ENCODE results near the gene IL4I1. TPM values are rescaled to one million over a fixed set of nuclear protein-coding genes. Genes with fewer than 3 reads are reported as not detected.

IL4I1 gene
- polyA plus RNA-seq, 4 donors, result 1.0 to 3.8 (median 1.3) TPM; not detected in 1

DNA sequence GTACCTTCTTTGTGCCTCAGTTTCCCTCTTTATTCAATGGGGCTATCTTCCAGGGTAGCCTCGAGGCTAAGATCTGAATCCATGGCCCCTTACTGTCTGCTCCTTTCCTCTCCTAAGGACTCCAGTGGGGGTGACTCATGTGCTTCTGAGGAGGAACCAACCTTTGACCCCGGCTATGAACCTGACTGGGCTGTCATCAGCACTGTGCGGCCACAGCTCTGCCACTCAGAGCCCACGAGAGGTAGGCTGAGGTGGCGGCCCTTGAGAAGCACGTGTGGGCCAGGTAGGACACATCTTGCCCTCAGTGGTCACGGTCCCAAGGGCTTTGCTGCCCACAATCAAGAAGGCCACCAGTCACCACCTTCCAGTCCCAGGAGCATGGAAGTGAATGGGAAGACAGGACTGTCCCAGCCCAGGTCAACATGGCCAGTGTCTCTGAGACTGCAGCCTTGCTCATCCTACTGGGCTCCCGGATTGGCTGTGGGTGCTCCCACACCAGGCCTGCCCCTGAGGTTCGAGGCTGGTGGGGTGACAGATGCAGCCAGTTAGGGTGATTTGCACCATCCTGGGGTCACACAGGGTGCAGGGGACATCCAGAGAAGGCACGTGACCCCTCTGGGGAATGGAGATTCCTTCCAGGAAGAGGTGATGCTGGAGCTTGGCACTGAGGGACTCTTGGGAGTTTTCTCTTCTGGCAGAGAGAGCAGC is 16.4 kb downstream of the IL4I1 start:
- 62 to 87% (median 73%) methylated on average over 10 of the region's 10 CpGs for WGBS, 3 donors
- FAIRE-seq (no peak), DNase-seq (peak in 1 of 2 donors; percentile 76)
- Histone ChIP-seq H3K4me3 (ENCODE audit: low read depth in 1 of 3, low read length in 3 of 3) (no peak overlapping the region), H3K9me3 (ENCODE audit: control insufficient read depth in 2 of 2, insufficient read depth in 1 of 2, low read depth in 1 of 2, low read length in 1 of 2) (peaks cover 0 to 9% of the 10 kb centered on the region in 2 donors), H3K27ac (ENCODE audit: low read depth in 1 of 3, low read length in 2 of 3) (no peak overlapping the region), H3K36me3 (ENCODE audit: control insufficient read depth in 3 of 3, insufficient read depth in 2 of 3, low read depth in 1 of 3, low read length in 3 of 3) (peaks cover 26 to 70% (median 37%) of the 10 kb centered on the region in 3 donors), H3K27me3 (ENCODE audit: control insufficient read depth in 3 of 3, insufficient read depth in 3 of 3, low read length in 3 of 3) (no peaks in the 10 kb centered on the region), H3K4me1 (ENCODE audit: control insufficient read depth in 3 of 3, insufficient read depth in 2 of 3, low read depth in 1 of 3, low read length in 2 of 3) (peaks cover 0 to 15% (median 3%) of the 10 kb centered on the region in 3 donors)

- no peak overlapping the region for H3K27ac ChIP-seq (ENCODE audit: low read depth in 1 of 3, low read length in 2 of 3)
- H3K4me3 ChIP-seq (ENCODE audit: low read depth in 1 of 3, low read length in 3 of 3), result no peak overlapping the region
- DNase-seq (peak in 1 of 2 donors; percentile 30), FAIRE-seq (no peak)
- WGBS, 3 donors, result 96 to 97% (median 96%) methylated on average over 12 of the region's 12 CpGs
- H3K36me3 ChIP-seq (ENCODE audit: control insufficient read depth in 3 of 3, insufficient read depth in 2 of 3, low read depth in 1 of 3, low read length in 3 of 3), result peaks cover 20 to 67% (median 33%) of the 10 kb centered on the region in 3 donors
- peaks cover 0 to 19% (median 4%) of the 10 kb centered on the region in 3 donors for H3K4me1 ChIP-seq (ENCODE audit: control insufficient read depth in 3 of 3, insufficient read depth in 2 of 3, low read depth in 1 of 3, low read length in 2 of 3)
- no peaks in the 10 kb centered on the region for H3K27me3 ChIP-seq (ENCODE audit: control insufficient read depth in 3 of 3, insufficient read depth in 3 of 3, low read length in 3 of 3)
- peaks cover 0 to 9% of the 10 kb centered on the region in 2 donors for H3K9me3 ChIP-seq (ENCODE audit: control insufficient read depth in 2 of 2, insufficient read depth in 1 of 2, low read depth in 1 of 2, low read length in 1 of 2)
These were observed 17.3 kb downstream of the IL4I1 start for GRCh38 chr19:49879243-49879963.

GRCh38 chr19:49878744-49879070 is 18.0 kb downstream of the IL4I1 start:
- Histone ChIP-seq H3K9me3 (ENCODE audit: control insufficient read depth in 2 of 2, insufficient read depth in 1 of 2, low read depth in 1 of 2, low read length in 1 of 2) (peaks cover 0 to 9% of the 10 kb centered on the region in 2 donors), H3K27me3 (ENCODE audit: control insufficient read depth in 3 of 3, insufficient read depth in 3 of 3, low read length in 3 of 3) (no peaks in the 10 kb centered on the region), H3K27ac (ENCODE audit: low read depth in 1 of 3, low read length in 2 of 3) (peak overlapping the region in 2 of 3 donors; percentile 98 to 99), H3K4me3 (ENCODE audit: low read depth in 1 of 3, low read length in 3 of 3) (peak overlapping the region in 1 of 3 donors; percentile 83), H3K36me3 (ENCODE audit: control insufficient read depth in 3 of 3, insufficient read depth in 2 of 3, low read depth in 1 of 3, low read length in 3 of 3) (peaks cover 16 to 67% (median 26%) of the 10 kb centered on the region in 3 donors), H3K4me1 (ENCODE audit: control insufficient read depth in 3 of 3, insufficient read depth in 2 of 3, low read depth in 1 of 3, low read length in 2 of 3) (peaks cover 0 to 19% (median 4%) of the 10 kb centered on the region in 3 donors)
- WGBS, 3 donors, result 87 to 92% (median 88%) methylated on average over 9 of the region's 9 CpGs
- DNase-seq, result no peak
- FAIRE-seq, result no peak

- peak; percentile 99 for DNase-seq
- Histone ChIP-seq H3K27ac (ENCODE audit: low read depth in 1 of 3, low read length in 2 of 3) (peak overlapping the region; percentile 79 to 99 (median 98)), H3K36me3 (ENCODE audit: control insufficient read depth in 3 of 3, insufficient read depth in 2 of 3, low read depth in 1 of 3, low read length in 3 of 3) (peaks cover 10 to 64% (median 20%) of the 10 kb centered on the region in 3 donors), H3K27me3 (ENCODE audit: control insufficient read depth in 3 of 3, insufficient read depth in 3 of 3, low read length in 3 of 3) (no peaks in the 10 kb centered on the region), H3K9me3 (ENCODE audit: control insufficient read depth in 2 of 2, insufficient read depth in 1 of 2, low read depth in 1 of 2, low read length in 1 of 2) (peaks cover 0 to 7% of the 10 kb centered on the region in 2 donors), H3K4me1 (ENCODE audit: control insufficient read depth in 3 of 3, insufficient read depth in 2 of 3, low read depth in 1 of 3, low read length in 2 of 3) (peaks cover 0 to 19% (median 4%) of the 10 kb centered on the region in 3 donors), H3K4me3 (ENCODE audit: low read depth in 1 of 3, low read length in 3 of 3) (peak overlapping the region; percentile 45 to 83 (median 61))
- 8 to 10% (median 8%) methylated on average over 30 to 41 of the region's 41 CpGs for WGBS, 3 donors
- FAIRE-seq, result no peak
These were observed 18.6 kb downstream of the IL4I1 start for GRCh38 chr19:49877879-49878743.

- H3K27me3 ChIP-seq (ENCODE audit: control insufficient read depth in 3 of 3, insufficient read depth in 3 of 3, low read length in 3 of 3), result no peaks in the 10 kb centered on the region
- peaks cover 2 to 62% (median 11%) of the 10 kb centered on the region in 3 donors for H3K36me3 ChIP-seq (ENCODE audit: control insufficient read depth in 3 of 3, insufficient read depth in 2 of 3, low read depth in 1 of 3, low read length in 3 of 3)
- WGBS, 3 donors, result 0% methylated on average over 61 of the region's 61 CpGs
These were observed 19.4 kb downstream of the IL4I1 start, which contains the start of the genes AKT1S1 and TBC1D17 for GRCh38 chr19:49877020-49877878. TSS of gene AKT1S1 (minus strand) at chr19:49877355. CDS start at chr19:49873295, 4,060 bp downstream. TSS of gene TBC1D17 (plus strand) at chr19:49877702. CDS start at chr19:49877724, 22 bp downstream.

DNA sequence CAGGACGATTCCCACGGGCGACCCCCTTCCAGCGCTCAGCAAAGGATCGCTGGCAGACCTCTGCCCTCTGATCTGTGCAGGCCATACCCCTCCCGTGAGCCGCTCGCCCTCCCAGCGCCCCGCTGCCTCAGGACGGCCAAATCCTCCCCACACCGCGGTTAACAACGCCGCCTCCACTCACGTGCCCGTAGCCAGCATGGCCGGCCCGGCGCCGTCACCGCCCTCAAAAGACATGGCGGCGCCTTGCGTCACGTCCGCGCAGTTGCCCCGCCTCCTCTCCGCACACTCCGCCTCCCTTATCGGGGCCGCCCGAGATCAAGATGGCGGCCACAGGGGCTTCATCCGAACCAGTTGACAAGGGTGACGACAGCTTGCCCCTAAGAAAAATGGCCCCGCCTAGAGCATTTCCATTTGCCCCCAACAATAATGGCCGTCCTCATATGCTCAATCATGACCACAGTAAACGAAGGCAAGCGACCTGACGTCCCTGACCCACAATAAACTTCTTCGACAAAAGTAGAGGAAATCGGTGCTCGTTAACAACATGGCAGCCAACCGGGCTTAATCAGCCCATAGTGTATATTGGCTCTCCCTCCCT is 20.2 kb downstream of the IL4I1 start:
- DNase-seq (peak; percentile 98 to 99), FAIRE-seq (no peak)
- no peaks in the 10 kb centered on the region for H3K27me3 ChIP-seq (ENCODE audit: control insufficient read depth in 3 of 3, insufficient read depth in 3 of 3, low read length in 3 of 3)
- H3K9me3 ChIP-seq (ENCODE audit: control insufficient read depth in 2 of 2, insufficient read depth in 1 of 2, low read depth in 1 of 2, low read length in 1 of 2), result no peaks in the 10 kb centered on the region
- H3K4me3 ChIP-seq (ENCODE audit: low read depth in 1 of 3, low read length in 3 of 3), result peak overlapping the region; percentile 78 to 83 (median 80)
- peaks cover 0 to 62% (median 6%) of the 10 kb centered on the region in 3 donors for H3K36me3 ChIP-seq (ENCODE audit: control insufficient read depth in 3 of 3, insufficient read depth in 2 of 3, low read depth in 1 of 3, low read length in 3 of 3)
- H3K27ac ChIP-seq (ENCODE audit: low read depth in 1 of 3, low read length in 2 of 3), result peak overlapping the region; percentile 96 to 99 (median 98)
- peaks cover 0 to 19% (median 4%) of the 10 kb centered on the region in 3 donors for H3K4me1 ChIP-seq (ENCODE audit: control insufficient read depth in 3 of 3, insufficient read depth in 2 of 3, low read depth in 1 of 3, low read length in 2 of 3)
- 0% methylated on average over 37 to 46 of the region's 46 CpGs for WGBS, 3 donors

More at GRCh38 chr19:49877020-49877878, 19.4 kb downstream of the IL4I1 start, which contains the start of the genes AKT1S1 and TBC1D17:
- Histone ChIP-seq H3K9me3 (ENCODE audit: control insufficient read depth in 2 of 2, insufficient read depth in 1 of 2, low read depth in 1 of 2, low read length in 1 of 2) (no peaks in the 10 kb centered on the region), H3K4me1 (ENCODE audit: control insufficient read depth in 3 of 3, insufficient read depth in 2 of 3, low read depth in 1 of 3, low read length in 2 of 3) (peaks cover 0 to 19% (median 4%) of the 10 kb centered on the region in 3 donors), H3K4me3 (ENCODE audit: low read depth in 1 of 3, low read length in 3 of 3) (peak within 1 kb of the TSS; percentile 78 to 83 (median 80)), H3K27ac (ENCODE audit: low read depth in 1 of 3, low read length in 2 of 3) (peak within 1 kb of the TSS; percentile 96 to 99 (median 98))
- DNase-seq (peak; percentile 100), FAIRE-seq (peak; percentile 49)

DNA sequence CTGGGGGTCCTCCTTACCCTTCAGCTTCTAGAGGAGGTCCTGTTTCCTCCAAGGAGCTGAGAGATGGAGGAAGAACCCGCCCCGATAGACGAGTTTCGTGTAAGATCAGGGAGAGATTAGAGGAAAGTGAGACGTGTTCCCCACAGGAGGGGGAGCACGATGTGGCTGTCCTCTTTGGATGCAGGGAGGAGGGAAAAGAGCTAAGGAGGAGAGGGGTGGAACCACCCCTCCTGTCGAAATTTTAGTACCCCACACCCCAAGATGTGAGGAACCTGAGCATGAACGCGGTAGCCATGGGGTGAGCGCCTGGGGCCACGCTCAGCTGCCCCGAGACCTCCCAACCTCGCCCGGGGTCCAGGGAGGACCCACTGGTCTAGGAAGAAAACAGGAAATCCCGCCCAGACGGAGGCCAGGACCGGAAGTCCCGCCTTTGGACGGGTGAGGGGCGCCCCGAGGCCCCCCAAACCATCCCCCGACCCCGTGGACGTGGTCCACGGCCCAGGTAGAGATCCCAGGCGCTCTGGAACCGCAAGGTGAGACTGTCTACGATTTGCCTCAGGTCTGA is 20.7 kb downstream of the IL4I1 start:
- Histone ChIP-seq H3K27ac (ENCODE audit: low read depth in 1 of 3, low read length in 2 of 3) (peak overlapping the region; percentile 86 to 99 (median 98)), H3K27me3 (ENCODE audit: control insufficient read depth in 3 of 3, insufficient read depth in 3 of 3, low read length in 3 of 3) (no peaks in the 10 kb centered on the region), H3K4me1 (ENCODE audit: control insufficient read depth in 3 of 3, insufficient read depth in 2 of 3, low read depth in 1 of 3, low read length in 2 of 3) (peaks cover 0 to 19% (median 4%) of the 10 kb centered on the region in 3 donors), H3K9me3 (ENCODE audit: control insufficient read depth in 2 of 2, insufficient read depth in 1 of 2, low read depth in 1 of 2, low read length in 1 of 2) (no peaks in the 10 kb centered on the region), H3K4me3 (ENCODE audit: low read depth in 1 of 3, low read length in 3 of 3) (peak overlapping the region; percentile 78 to 83 (median 80)), H3K36me3 (ENCODE audit: control insufficient read depth in 3 of 3, insufficient read depth in 2 of 3, low read depth in 1 of 3, low read length in 3 of 3) (peaks cover 0 to 62% (median 2%) of the 10 kb centered on the region in 3 donors)
- 1 to 2% (median 1%) methylated on average over 23 to 28 of the region's 28 CpGs for WGBS, 3 donors
- DNase-seq (peak in 1 of 2 donors; percentile 79), FAIRE-seq (no peak)

Data from small intestine (tissue), 7 donors.